Smooth muscle cell (in vitro differentiated cells): ENCODE measurements around the gene TAF11L6. TPM values are rescaled to one million over a fixed set of nuclear protein-coding genes. Genes with fewer than 3 reads are reported as not detected.
"Not testable (repeated sequence)": the region's sequence is repeated elsewhere in the genome, so short reads cannot be mapped to it uniquely, and the experiment has no call there.

Experiments used
- DNase-seq: peaks from one replicate; lab custom pipeline; 2025; ENCODE audit not compliant: unreplicated experiment; lab: John Stamatoyannopoulos, UW
- H2AFZ ChIP-seq: fragments of 200-600 bp; sonication (generic); 2 replicates; pipeline ENCODE4 v1.6.0; 2016; ENCODE audit warnings: antibody characterized with exemption, low read depth, mild to moderate bottlenecking
- H3F3A ChIP-seq: fragments of 200-600 bp; sonication (generic); 2 replicates; pipeline ENCODE4 v1.6.0; 2017; ENCODE audit warnings: antibody characterized with exemption, low read depth
- H3K27ac ChIP-seq: fragments of 200-600 bp; sonication (generic); 2 replicates; pipeline ENCODE4 v1.5.1; 2016; ENCODE audit warnings: low read depth, mild to moderate bottlenecking
- H3K27me3 ChIP-seq: fragments of 200-600 bp; sonication (generic); 2 replicates; pipeline ENCODE4 v1.6.1; 2016; ENCODE audit warnings: low read depth, mild to moderate bottlenecking
- H3K36me3 ChIP-seq: fragments of 200-600 bp; sonication (generic); 2 replicates; pipeline ENCODE4 v1.5.1; 2016; ENCODE audit warnings: low read depth
- H3K4me1 ChIP-seq: fragments of 200-600 bp; sonication (generic); 2 replicates; pipeline ENCODE4 v1.5.1; 2016; ENCODE audit warnings: low read depth
- H3K4me2 ChIP-seq: fragments of 200-600 bp; sonication (generic); 2 replicates; pipeline ENCODE4 v1.6.0; 2016; ENCODE audit warnings: mild to moderate bottlenecking
- H3K4me3 ChIP-seq: fragments of 200-600 bp; sonication (generic); 2 replicates; pipeline ENCODE4 v1.5.1; 2016; ENCODE audit warnings: mild to moderate bottlenecking
- H3K79me2 ChIP-seq: fragments of 200-600 bp; sonication (generic); 2 replicates; pipeline ENCODE4 v1.6.0; 2016; ENCODE audit warnings: low read depth, mild to moderate bottlenecking
- H3K9ac ChIP-seq: fragments of 200-600 bp; sonication (generic); 2 replicates; pipeline ENCODE4 v1.6.0; 2016; ENCODE audit warnings: low read depth
- H3K9me3 ChIP-seq: fragments of 200-600 bp; sonication (generic); replicated peaks from 2 replicates; pipeline ENCODE4 v1.5.1; 2016; ENCODE audit warnings: low read depth
- H4K20me1 ChIP-seq: fragments of 200-600 bp; sonication (generic); 2 replicates; pipeline ENCODE4 v1.6.0; 2016; ENCODE audit warnings: low read depth
- WGBS: methylation state at CpG from one replicate; pipeline ENCODE4 v1.1.7; 2016; ENCODE audit warnings: low lambda C conversion rate; 5-methylcytosine and 5-hydroxymethylcytosine counted together
- polyA plus RNA-seq: library from polyadenylated mRNA; unstranded; fragments of >200 nt; fragmentation: Nextera tagmentation; extraction: Ambion mirVana; gene quantifications from 2 replicates; pipeline ENCODE4 v1.2.1, GENCODE V29; 2016
- total RNA-seq: library from RNA; depleted of rRNA; stranded (reverse); fragments of >200 nt; gene quantifications from 2 replicates; pipeline ENCODE4 v1.2.3, GENCODE V29; 2014
- TF ChIP-seq, protein P1 (sequence below): fragments of 200-600 bp; sonication (generic); IDR thresholded peaks from 2 replicates; pipeline ENCODE4 v1.5.1; 2017; ENCODE audit warnings: borderline replicate concordance, mild to moderate bottlenecking, antibody characterized with exemption; ENCODE audit not compliant: insufficient read depth, poor library complexity, severe bottlenecking

The TAF11L6 gene
- total and polyA plus RNA-seq, 2 experiments from 2014 or later = not detected

DNA sequence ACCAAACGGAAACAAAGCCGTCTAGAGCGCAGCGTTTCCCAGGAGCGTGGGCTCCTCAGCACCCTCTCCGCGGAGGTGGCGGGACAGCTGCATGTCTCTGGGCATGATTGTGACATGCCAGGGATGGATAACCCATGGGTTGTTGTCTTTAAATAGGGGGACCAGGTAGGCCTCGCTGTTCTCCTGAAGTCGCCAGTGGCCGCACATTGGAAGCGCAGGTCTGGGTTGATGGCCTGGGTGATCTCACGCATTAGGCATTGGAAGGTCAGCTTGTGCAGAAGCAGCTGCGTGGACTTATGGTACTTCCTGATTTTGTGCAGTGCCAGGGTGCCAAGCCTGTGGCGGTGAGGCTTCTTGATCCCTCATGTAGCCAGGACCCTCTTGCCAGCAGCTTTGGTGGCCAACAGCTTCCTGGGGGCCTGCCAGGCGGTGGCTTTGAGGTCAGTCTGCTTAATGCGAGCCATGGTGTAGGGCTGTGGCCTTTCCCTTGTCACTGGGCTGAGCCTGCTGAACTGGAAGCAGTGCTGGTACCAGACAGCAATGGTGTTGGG is 16.6 kb upstream of the TAF11L6 start:
- H3K36me3 ChIP-seq = no peaks in the 10 kb centered on the region
- no peaks in the 10 kb centered on the region for H3F3A ChIP-seq
- DNase-seq = no peak
- H3K79me2 ChIP-seq = no peaks in the 10 kb centered on the region
- no peaks in the 10 kb centered on the region for H4K20me1 ChIP-seq
- H3K27ac ChIP-seq = no peak overlapping the region
- TF ChIP-seq, protein P1, sequence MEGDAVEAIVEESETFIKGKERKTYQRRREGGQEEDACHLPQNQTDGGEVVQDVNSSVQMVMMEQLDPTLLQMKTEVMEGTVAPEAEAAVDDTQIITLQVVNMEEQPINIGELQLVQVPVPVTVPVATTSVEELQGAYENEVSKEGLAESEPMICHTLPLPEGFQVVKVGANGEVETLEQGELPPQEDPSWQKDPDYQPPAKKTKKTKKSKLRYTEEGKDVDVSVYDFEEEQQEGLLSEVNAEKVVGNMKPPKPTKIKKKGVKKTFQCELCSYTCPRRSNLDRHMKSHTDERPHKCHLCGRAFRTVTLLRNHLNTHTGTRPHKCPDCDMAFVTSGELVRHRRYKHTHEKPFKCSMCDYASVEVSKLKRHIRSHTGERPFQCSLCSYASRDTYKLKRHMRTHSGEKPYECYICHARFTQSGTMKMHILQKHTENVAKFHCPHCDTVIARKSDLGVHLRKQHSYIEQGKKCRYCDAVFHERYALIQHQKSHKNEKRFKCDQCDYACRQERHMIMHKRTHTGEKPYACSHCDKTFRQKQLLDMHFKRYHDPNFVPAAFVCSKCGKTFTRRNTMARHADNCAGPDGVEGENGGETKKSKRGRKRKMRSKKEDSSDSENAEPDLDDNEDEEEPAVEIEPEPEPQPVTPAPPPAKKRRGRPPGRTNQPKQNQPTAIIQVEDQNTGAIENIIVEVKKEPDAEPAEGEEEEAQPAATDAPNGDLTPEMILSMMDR = no peak
- WGBS = 96% methylated on average over 17 of the region's 17 CpGs
- H3K9ac ChIP-seq = no peak overlapping the region
- no peaks in the 10 kb centered on the region for H3K9me3 ChIP-seq
- H3K4me1 ChIP-seq = no peaks in the 10 kb centered on the region
- no peak overlapping the region for H3K4me3 ChIP-seq
- H3K4me2 ChIP-seq = no peak overlapping the region
- H2AFZ ChIP-seq = no peak overlapping the region
- no peaks in the 10 kb centered on the region for H3K27me3 ChIP-seq

DNA sequence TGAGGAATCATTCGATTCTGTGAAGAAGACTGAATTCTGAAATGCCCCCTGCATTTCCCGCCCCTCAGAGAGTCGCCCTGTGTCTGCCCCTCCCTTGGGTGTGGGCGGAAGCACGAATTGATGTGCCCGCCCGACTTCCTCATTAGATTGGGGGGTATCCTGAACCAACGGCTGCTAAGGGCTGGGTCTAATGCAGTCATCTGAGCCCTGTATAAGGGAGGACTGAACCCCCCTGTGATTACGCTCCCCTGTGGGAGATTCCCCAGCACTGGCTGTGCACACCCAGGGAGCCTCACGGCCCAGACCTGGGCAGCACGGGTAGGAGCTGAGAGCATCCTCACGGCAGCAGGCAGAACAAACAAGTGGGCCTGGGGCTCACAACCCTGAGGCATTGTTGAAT is 10.9 kb upstream of the TAF11L6 start:
- H3K36me3 ChIP-seq, H3K27me3 ChIP-seq, H3K4me1 ChIP-seq, H3K9ac ChIP-seq, H3K9me3 ChIP-seq, H4K20me1 ChIP-seq, H3K4me3 ChIP-seq, H3K27ac ChIP-seq, H2AFZ ChIP-seq, DNase-seq, H3K79me2 ChIP-seq, H3F3A ChIP-seq, H3K4me2 ChIP-seq: not testable (repeated sequence)
- WGBS = 89% methylated on average over 12 of the region's 12 CpGs

DNA sequence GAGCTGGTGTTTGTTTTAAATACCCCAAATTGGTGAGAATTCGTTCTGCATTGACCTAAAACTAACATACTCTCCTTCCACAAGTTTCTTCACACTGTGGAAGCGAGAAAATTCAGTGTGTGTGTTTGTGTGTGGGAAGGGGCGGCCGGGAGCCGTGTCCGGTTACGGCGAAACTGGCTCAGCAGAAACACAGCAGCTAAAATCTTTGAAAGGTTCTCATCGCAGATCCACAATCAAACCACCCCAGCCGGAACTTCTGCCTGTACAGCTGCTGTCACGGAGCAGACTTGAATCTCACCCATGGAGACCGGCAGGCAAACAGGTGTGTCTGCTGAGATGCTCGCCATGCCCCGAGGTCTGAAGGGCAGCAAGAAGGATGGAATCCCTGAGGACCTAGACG is 10.4 kb upstream of the TAF11L6 start, which contains the start of gene TAF11L3:
TSS of gene TAF11L3 (plus strand) at position 301 of the 400 bp plus-strand sequence.
- H3K4me2 ChIP-seq, H3F3A ChIP-seq, H4K20me1 ChIP-seq, H3K4me1 ChIP-seq, H3K9ac ChIP-seq, H3K27ac ChIP-seq, H3K9me3 ChIP-seq, H3K4me3 ChIP-seq, H3K27me3 ChIP-seq, H3K36me3 ChIP-seq, H3K79me2 ChIP-seq, H2AFZ ChIP-seq, DNase-seq: not testable (repeated sequence)
- no CpG with 5 or more reads among the region's 15 CpGs for WGBS

DNA sequence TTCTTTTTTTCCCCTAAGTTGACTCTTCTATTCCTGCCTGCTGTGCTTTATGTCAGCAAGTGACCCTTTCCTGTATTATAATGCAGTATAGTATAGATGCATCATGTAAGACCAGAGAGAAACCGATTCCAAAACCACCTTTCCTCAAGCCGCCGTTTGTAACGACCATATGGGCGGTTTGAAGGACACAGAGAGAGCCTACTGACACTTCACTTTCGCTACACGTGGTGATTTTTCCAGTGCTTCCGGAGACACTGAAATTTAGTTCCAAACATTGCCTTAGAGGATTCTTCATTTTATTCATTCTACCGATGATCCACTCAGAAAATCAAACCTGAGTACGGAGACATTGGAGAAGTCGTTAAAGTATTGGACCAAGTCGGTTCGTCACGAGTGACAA is 9.0 kb upstream of the TAF11L6 start:
- not testable (repeated sequence) for H3K4me3 ChIP-seq, H3K4me1 ChIP-seq, H3K9me3 ChIP-seq, H3K36me3 ChIP-seq, H3F3A ChIP-seq, H3K4me2 ChIP-seq, H3K27me3 ChIP-seq, H2AFZ ChIP-seq, H3K27ac ChIP-seq, H3K9ac ChIP-seq, DNase-seq, H3K79me2 ChIP-seq, H4K20me1 ChIP-seq
- 96% methylated on average over 9 of the region's 14 CpGs for WGBS

DNA sequence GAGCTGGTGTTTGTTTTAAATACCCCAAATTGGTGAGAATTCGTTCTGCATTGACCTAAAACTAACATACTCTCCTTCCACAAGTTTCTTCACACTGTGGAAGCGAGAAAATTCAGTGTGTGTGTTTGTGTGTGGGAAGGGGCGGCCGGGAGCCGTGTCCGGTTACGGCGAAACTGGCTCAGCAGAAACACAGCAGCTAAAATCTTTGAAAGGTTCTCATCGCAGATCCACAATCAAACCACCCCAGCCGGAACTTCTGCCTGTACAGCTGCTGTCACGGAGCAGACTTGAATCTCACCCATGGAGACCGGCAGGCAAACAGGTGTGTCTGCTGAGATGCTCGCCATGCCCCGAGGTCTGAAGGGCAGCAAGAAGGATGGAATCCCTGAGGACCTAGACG is 7.0 kb upstream of the TAF11L6 start, which contains the start of gene TAF11L4:
TSS of gene TAF11L4 (plus strand) at position 301 of the 400 bp plus-strand sequence.
- H2AFZ ChIP-seq, H3K36me3 ChIP-seq, H3K4me3 ChIP-seq, H3K4me2 ChIP-seq, H4K20me1 ChIP-seq, H3K79me2 ChIP-seq, H3K27me3 ChIP-seq, DNase-seq, H3K4me1 ChIP-seq, H3K9me3 ChIP-seq, H3F3A ChIP-seq, H3K27ac ChIP-seq, H3K9ac ChIP-seq: not testable (repeated sequence)
- WGBS = no CpG with 5 or more reads among the region's 15 CpGs

DNA sequence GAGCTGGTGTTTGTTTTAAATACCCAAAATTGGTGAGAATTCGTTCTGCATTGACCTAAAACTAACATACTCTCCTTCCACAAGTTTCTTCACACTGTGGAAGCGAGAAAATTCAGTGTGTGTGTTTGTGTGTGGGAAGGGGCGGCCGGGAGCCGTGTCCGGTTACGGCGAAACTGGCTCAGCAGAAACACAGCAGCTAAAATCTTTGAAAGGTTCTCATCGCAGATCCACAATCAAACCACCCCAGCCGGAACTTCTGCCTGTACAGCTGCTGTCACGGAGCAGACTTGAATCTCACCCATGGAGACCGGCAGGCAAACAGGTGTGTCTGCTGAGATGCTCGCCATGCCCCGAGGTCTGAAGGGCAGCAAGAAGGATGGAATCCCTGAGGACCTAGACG is 3.5 kb upstream of the TAF11L6 start, which contains the start of gene TAF11L5:
TSS of gene TAF11L5 (plus strand) at position 301 of the 400 bp plus-strand sequence.
- no CpG with 5 or more reads among the region's 15 CpGs for WGBS
- not testable (repeated sequence) for H4K20me1 ChIP-seq, H3K4me1 ChIP-seq

DNA sequence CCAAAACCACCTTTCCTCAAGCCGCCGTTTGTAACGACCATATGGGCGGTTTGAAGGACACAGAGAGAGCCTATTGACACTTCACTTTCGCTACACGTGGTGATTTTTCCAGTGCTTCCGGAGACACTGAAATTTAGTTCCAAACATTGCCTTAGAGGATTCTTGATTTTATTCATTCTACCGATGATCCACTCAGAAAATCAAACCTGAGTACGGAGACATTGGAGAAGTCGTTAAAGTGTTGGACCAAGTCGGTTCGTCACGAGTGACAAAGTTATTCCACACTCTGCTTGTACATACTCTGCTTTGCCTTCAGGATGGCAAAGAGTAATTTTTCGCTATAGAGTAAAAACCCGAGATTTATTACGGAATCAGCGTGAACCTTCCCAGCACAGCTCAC is 2.0 kb upstream of the TAF11L6 start:
- not testable (repeated sequence) for H4K20me1 ChIP-seq, H3K9me3 ChIP-seq, H3F3A ChIP-seq, DNase-seq, H3K27me3 ChIP-seq, H3K4me1 ChIP-seq, H3K9ac ChIP-seq, H2AFZ ChIP-seq, H3K4me2 ChIP-seq, H3K79me2 ChIP-seq, H3K27ac ChIP-seq, H3K36me3 ChIP-seq, H3K4me3 ChIP-seq
- 94% methylated on average over 13 of the region's 17 CpGs for WGBS

More for the DNA sequence above, 3.5 kb upstream of the TAF11L6 start, which contains the start of gene TAF11L5:
- H3K4me2 ChIP-seq, H3K79me2 ChIP-seq, H3K27me3 ChIP-seq, H3K9ac ChIP-seq, H3K9me3 ChIP-seq, H3K36me3 ChIP-seq, H2AFZ ChIP-seq, H3F3A ChIP-seq, DNase-seq, H3K27ac ChIP-seq, H3K4me3 ChIP-seq: not testable (repeated sequence)
